GM12891 (cell line): Measurements from ENCODE around the gene BTBD9.

ENCODE experiments used
- POLR2A ChIP-seq: IDR thresholded peaks from 2 replicates; pipeline ENCODE4 v1.6.1; 2011; ENCODE audit warnings: low read depth, low read length, control low read depth
- POLR2AphosphoS5 ChIP-seq: IDR thresholded peaks from 2 replicates; pipeline ENCODE4 v1.6.1; 2011; ENCODE audit warnings: low read depth, low read length, control low read depth
- TAF1 ChIP-seq: IDR thresholded peaks from 2 replicates; pipeline ENCODE4 v1.6.1; 2011; ENCODE audit warnings: low read depth, low read length, control low read depth

- TF ChIP-seq POLR2AphosphoS5: no peak
- TF ChIP-seq TAF1: no peak
- TF ChIP-seq POLR2A: no peak
Observed at GRCh38 chr6:38245295-38245694, 394.4 kb downstream of the BTBD9 start.
